ENCODE measurements around the gene ST8SIA2.

Gene ST8SIA2

GRCh38 chr15:92425578-92426225 is 32.0 kb downstream of the ST8SIA2 start:
- H3K4me3 ChIP-seq (replicated peaks in 1 of 2; ENCODE audit: low read depth in 2 of 2, low read length in 2 of 2): no peak overlapping the region
- DNase-seq (ENCODE audit: low read depth in 2 of 2): no peak
- TF ChIP-seq, protein P1, sequence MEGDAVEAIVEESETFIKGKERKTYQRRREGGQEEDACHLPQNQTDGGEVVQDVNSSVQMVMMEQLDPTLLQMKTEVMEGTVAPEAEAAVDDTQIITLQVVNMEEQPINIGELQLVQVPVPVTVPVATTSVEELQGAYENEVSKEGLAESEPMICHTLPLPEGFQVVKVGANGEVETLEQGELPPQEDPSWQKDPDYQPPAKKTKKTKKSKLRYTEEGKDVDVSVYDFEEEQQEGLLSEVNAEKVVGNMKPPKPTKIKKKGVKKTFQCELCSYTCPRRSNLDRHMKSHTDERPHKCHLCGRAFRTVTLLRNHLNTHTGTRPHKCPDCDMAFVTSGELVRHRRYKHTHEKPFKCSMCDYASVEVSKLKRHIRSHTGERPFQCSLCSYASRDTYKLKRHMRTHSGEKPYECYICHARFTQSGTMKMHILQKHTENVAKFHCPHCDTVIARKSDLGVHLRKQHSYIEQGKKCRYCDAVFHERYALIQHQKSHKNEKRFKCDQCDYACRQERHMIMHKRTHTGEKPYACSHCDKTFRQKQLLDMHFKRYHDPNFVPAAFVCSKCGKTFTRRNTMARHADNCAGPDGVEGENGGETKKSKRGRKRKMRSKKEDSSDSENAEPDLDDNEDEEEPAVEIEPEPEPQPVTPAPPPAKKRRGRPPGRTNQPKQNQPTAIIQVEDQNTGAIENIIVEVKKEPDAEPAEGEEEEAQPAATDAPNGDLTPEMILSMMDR (IDR thresholded peaks at IDR 0.05; ENCODE audit: low read depth, low read length): no peak

- peak; percentile 15 to 36 for DNase-seq (ENCODE audit: low read depth in 2 of 2)
- no peak overlapping the region for H3K4me3 ChIP-seq (replicated peaks in 1 of 2; ENCODE audit: low read depth in 2 of 2, low read length in 2 of 2)
- TF ChIP-seq, protein P1 (IDR thresholded peaks at IDR 0.05; ENCODE audit: low read depth, low read length): no peak
Observed at GRCh38 chr15:92429378-92430068, 35.8 kb downstream of the ST8SIA2 start.

DNA sequence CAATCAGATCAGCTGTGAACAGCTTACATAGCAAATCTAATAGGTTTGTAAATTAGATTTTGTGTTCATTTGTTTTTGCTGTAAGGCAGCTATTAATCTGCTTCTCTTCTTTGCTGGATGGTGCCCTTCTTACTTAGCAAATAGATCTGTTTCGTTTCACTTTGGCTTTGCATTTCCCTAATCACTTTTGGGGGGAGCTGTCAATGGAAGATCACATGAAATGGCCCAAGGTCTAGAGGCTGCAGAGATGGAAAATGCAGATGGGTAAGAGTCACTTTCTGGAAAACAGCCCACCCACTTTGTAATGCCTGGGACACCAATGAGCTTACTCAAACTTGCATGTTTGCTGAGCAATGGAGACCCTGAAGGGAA is 36.4 kb downstream of the ST8SIA2 start:
- DNase-seq (ENCODE audit: low read depth in 2 of 2): no peak
- TF ChIP-seq, protein P1 (IDR thresholded peaks at IDR 0.05; ENCODE audit: low read depth, low read length): no peak
- H3K4me3 ChIP-seq (replicated peaks in 1 of 2; ENCODE audit: low read depth in 2 of 2, low read length in 2 of 2): no peak overlapping the region

- DNase-seq (ENCODE audit: low read depth in 2 of 2): no peak
- H3K4me3 ChIP-seq (replicated peaks in 1 of 2; ENCODE audit: low read depth in 2 of 2, low read length in 2 of 2): no peak overlapping the region
- TF ChIP-seq, protein P1 (IDR thresholded peaks at IDR 0.05; ENCODE audit: low read depth, low read length): no peak
Observed at GRCh38 chr15:92435145-92435544, 41.5 kb downstream of the ST8SIA2 start.

- H3K4me3 ChIP-seq (replicated peaks in 1 of 2; ENCODE audit: low read depth in 2 of 2, low read length in 2 of 2): no peak overlapping the region
- TF ChIP-seq, protein P1 (IDR thresholded peaks at IDR 0.05; ENCODE audit: low read depth, low read length): no peak
- DNase-seq (ENCODE audit: low read depth in 2 of 2): no peak
Observed at GRCh38 chr15:92438471-92438870, 44.8 kb downstream of the ST8SIA2 start.

DNA sequence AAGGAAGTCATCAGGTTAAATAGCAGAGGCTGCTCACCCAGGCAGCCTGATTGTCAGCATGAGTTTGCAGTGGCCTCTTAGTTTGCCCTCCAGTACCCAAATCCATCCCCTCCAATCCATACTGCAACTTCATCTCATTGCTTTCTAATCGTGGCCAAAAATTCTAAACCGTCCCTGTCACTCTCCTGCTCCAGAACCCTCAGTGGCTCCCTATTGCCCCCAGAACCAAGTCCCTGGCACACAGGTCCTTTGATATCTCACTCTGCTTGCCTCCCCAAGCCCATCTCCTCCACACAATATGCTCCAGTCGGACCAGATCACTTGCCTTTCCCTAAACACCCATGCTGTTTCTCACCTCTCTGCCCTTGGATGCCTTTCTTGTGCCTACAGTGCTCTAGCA is 49.7 kb downstream of the ST8SIA2 start:
- H3K4me3 ChIP-seq (replicated peaks in 1 of 2; ENCODE audit: low read depth in 2 of 2, low read length in 2 of 2): no peak overlapping the region
- no peak for DNase-seq (ENCODE audit: low read depth in 2 of 2)

More for the DNA sequence above, 49.7 kb downstream of the ST8SIA2 start:
- TF ChIP-seq, protein P1 (IDR thresholded peaks at IDR 0.05; ENCODE audit: low read depth, low read length): no peak
